Stimulated activated CD8-positive, alpha-beta memory T cell treated with anti-CD3 and anti-CD28 coated beads, Interleukin-4, amount 100 ng/mL, for 24 hours (primary cell): ENCODE measurements around the gene DMRTB1.

ENCODE experiments used
- DNase-seq: peaks from one replicate; pipeline ENCODE4 v3.0.0-alpha.2; 2020; ENCODE audit warnings: low read depth

The DMRTB1 gene

DNA sequence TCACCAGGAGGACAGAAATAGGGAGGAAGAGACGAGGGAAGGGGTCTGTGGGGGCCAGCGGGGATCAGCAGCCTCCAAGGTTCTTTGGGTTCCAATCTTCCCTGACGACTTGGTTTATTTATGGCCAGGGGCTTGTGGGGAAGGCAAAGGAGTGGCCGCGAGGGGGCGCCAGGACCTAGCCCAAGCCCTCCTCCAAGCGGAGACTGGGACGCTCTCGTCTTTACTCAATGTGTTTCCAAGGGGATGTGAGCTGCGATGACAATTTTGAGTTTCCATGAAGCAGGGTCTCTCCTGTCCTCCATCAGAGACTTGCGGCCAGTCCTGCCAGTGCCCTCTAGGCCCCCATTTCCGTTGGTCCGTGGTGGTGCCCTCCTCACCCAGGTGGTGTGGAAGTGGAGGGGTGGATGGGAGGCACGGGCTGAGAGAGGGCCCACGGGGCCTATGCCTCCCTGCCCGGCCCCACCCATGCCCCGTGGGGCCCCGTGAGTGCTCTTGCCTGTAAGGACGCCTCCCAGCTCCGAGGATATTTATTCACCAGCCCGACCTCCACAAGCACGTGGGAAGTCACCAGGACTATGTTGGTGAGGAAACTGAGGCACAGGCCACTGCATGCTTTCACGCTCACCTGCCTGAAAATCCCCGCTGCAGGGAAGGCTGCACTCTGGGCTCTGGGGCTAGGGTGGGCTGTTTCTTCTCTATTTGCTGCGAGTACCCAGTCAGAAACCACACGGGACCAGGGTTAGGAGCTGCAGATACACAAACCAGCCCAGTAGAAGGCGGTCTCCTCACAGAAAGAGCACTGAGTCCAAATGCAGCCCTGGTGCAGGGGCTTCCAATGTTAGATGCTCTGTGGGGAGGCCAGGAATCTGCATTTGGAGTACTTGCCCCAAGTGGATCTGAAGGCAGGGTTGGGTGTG lies 26.5 kb downstream of the DMRTB1 start:
- DNase-seq = peak; percentile 63

DNA sequence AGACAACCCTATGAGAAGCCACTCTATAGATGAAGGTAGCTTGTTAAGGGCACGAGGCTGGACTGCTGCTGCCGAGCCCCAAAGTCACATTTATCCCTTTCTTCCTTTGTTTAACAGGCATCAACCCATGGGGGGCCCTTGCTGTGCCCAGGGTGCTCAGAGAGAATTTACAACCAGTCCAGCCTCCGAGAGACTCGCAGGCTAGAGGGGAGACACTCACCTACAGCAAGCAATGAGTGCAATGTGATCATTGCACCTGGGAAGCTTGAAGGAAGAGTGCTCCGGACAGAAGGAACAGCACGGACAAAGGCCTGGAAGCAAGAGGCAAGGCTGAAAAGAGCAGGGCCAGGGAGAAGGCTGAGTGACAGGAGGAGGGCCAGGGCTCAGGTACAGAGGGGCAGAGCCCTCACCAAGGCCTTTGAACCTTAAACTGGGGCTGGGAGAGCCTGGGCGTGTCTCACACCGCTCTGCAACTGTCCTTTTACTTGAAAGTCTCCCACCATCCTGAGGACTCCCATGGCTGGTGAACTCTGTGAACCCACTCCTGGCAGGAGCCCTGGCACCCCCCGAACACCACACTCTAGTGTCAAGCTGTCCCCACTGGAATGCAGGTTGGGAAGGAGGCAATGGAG lies 27.3 kb downstream of the DMRTB1 start:
- DNase-seq = no peak

DNA sequence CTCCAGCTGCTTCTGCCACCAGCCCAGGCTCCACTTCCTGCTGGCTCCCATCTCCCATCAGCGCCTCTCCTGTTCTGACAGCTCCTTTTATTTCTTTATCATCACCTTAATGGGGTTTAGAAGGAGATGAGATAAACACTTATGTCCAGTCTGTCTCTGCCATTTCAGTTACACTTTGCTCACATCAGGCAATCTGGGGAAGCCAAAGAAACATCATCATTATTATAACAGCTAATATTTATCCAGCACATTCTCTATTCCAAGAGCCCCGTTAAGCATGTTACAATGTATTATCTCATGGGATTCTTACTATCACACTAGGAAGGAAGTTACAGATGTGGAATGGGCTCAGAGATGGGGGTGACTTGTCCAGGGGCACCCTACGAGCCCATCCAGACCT lies 31.2 kb downstream of the DMRTB1 start:
- DNase-seq = no peak

DNA sequence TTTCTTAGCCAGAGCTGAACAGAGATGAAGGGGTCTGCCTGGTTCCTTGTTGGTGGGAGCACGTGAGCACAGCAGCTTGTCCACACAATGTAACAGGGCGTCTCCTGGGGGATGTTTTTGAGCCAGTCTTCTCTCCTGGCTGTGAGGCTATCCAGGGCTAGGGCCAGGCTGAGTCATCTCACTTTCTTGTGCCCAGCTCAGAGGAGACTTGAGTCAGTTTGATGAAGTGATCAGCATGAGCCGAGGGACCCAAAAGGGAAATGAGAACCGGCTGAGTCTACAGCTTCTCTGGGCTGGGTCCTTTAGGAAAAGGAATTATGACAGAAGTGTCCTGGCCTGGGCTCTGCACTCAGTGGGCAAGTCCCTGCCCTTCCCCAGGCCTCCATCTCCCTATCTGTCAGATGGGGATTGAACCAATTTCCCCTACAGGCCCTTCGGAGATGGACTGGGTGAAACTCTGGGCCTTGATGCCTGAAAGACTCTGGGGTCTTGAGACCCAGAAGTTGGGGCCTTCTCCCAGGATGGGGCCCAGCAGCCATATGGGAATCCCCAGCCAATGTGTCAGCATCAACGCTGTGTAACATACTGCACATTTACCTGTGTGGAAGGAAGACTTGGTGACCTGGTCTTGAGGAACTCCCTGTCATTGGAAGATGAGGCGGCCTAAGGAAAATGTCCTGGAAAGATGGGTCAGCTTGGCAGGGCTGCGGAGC lies 36.6 kb downstream of the DMRTB1 start:
- DNase-seq = no peak

GRCh38 chr1:53498555-53499131 lies 39.4 kb downstream of the DMRTB1 start:
- no peak for DNase-seq

- DNase-seq = no peak
Measured at GRCh38 chr1:53499257-53500203, 40.3 kb downstream of the DMRTB1 start.

- no peak for DNase-seq
Measured at GRCh38 chr1:53500204-53501064, 41.2 kb downstream of the DMRTB1 start.

GRCh38 chr1:53501065-53502005 lies 42.1 kb downstream of the DMRTB1 start:
- no peak for DNase-seq

GRCh38 chr1:53502641-53503432 lies 43.6 kb downstream of the DMRTB1 start:
- DNase-seq = no peak

- DNase-seq = no peak
Measured at GRCh38 chr1:53503433-53504217, 44.4 kb downstream of the DMRTB1 start.

- DNase-seq = no peak
Measured at GRCh38 chr1:53504901-53505300, 45.7 kb downstream of the DMRTB1 start.

- DNase-seq = no peak
Measured at GRCh38 chr1:53505401-53505800, 46.2 kb downstream of the DMRTB1 start.

DNA sequence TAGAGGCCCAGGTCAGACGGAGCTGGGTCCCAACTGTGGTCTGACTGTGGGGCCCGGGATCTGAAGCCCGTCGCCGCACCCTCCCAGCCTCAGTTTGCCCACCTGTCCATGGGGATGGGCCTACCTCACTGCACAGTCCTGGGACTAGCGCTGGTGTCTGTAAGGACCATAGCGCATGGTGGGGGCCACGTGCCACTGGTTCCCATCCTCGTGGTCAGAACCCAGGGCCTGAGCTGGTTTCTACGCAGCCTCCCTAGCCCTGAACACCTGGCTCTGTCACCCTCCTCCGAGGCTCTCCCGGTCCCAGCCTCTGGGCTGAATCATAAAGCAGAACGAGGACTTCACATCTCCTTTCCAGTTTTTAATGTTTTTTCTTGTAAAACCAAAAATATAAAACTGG lies 46.7 kb downstream of the DMRTB1 start:
- no peak for DNase-seq

DNA sequence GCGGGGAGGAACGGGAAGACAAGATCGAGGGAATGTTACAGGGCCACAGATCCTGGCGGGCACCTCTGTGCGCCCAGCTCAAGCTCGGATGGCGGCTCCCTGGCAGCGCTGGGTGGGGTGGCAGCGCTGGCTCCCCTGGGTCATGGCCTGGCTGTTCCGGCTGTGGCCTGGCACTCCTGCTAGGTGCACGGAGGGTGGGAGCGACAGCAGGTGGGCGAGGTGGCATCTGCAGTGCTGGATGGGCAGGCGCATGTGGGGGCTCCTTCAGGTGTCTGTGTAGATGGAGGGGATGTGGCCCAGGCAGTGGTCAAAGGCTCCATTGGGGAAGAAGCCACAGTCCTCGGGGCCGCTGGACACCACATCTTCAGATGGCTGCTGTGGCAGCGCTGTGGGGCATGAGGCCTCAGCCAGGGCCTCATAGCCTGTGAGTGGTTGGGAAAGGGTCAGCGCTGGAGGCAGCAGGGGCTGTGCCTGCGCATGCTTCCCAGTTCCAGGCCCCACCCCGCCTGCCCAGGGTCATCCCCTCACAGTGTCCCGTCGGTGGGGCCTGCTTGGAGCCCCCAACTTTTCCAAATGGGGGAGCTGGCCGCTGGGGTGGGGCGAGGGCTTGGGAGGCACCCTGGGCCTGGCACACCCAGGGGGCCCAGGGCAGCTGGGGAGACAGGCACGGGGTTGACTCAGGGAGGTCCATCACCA lies 47.3 kb downstream of the DMRTB1 start:
- no peak for DNase-seq

- no peak for DNase-seq
Measured at GRCh38 chr1:53507116-53507820, 48.1 kb downstream of the DMRTB1 start.
